Stimulated activated naive B cell treated with anti-CD40 and anti-IgM and Interleukin-4, amounts not matched to agents 10 μg/mL and 1 μg/mL and 100 μg/mL, for 72 hours (primary cell): ENCODE data around the gene GARS1.

Source experiments
- ATAC-seq, 2 donors: fragments of 150-1000 bp; cut with Tn5 transposase; replicated peaks; 2 replicates each; pipeline ENCODE4 v1.10.0; 2021; ENCODE audit warnings: moderate library complexity in 1 of 2
- DNase-seq: peaks from one replicate; pipeline ENCODE4 v3.0.0; 2021
- H3K27ac Mint-ChIP-seq: one replicate; pipeline ENCODE4 v1.8.0; 2022; ENCODE audit warnings: mild to moderate bottlenecking, mixed read lengths
- H3K27me3 Mint-ChIP-seq, 2 donors: one replicate each; pipeline ENCODE4 v1.8.0; 2022; ENCODE audit warnings: mixed read lengths in 2 of 2
- H3K36me3 Mint-ChIP-seq, 2 donors: one replicate each; pipeline ENCODE4 v1.8.0; 2022; ENCODE audit warnings: mixed read lengths in 2 of 2, mild to moderate bottlenecking in 1 of 2
- H3K4me1 Mint-ChIP-seq, 2 donors: one replicate each; pipeline ENCODE4 v1.8.0; 2022; ENCODE audit warnings: mixed read lengths in 2 of 2, mild to moderate bottlenecking in 1 of 2
- H3K4me3 Mint-ChIP-seq, 2 donors: one replicate each; pipeline ENCODE4 v1.8.0; 2022; ENCODE audit warnings: mild to moderate bottlenecking in 2 of 2, mixed read lengths in 2 of 2, moderate library complexity in 1 of 2
- H3K9me3 Mint-ChIP-seq, 2 donors: one replicate each; pipeline ENCODE4 v1.8.0; 2022; ENCODE audit warnings: mixed read lengths in 2 of 2, mild to moderate bottlenecking in 1 of 2

GARS1 gene

GRCh38 chr7:30662431-30662939, 67.8 kb downstream of the GARS1 start:
- no peak overlapping the region for H3K4me3 Mint-ChIP-seq
- H3K9me3 Mint-ChIP-seq, result no peaks in the 10 kb centered on the region
- H3K4me1 Mint-ChIP-seq, result no peaks in the 10 kb centered on the region
- peaks cover 0 to 4% of the 10 kb centered on the region in 2 donors for H3K36me3 Mint-ChIP-seq
- no peak overlapping the region for H3K27ac Mint-ChIP-seq
- ATAC-seq (no peak), DNase-seq (no peak)
- peaks cover 0 to 15% of the 10 kb centered on the region in 2 donors for H3K27me3 Mint-ChIP-seq

GRCh38 chr7:30663414-30663813, 68.7 kb downstream of the GARS1 start:
- Mint-ChIP-seq H3K27ac (no peak overlapping the region), H3K4me3 (no peak overlapping the region), H3K27me3 (peaks cover 0 to 15% of the 10 kb centered on the region in 2 donors), H3K4me1 (no peaks in the 10 kb centered on the region), H3K9me3 (no peaks in the 10 kb centered on the region), H3K36me3 (no peaks in the 10 kb centered on the region)
- ATAC-seq, result no peak
- DNase-seq, result no peak

- no peak overlapping the region for H3K27ac Mint-ChIP-seq
- no peaks in the 10 kb centered on the region for H3K9me3 Mint-ChIP-seq
- H3K4me3 Mint-ChIP-seq, result no peak overlapping the region
- H3K4me1 Mint-ChIP-seq, result no peaks in the 10 kb centered on the region
- DNase-seq (no peak), ATAC-seq (no peak)
- no peaks in the 10 kb centered on the region for H3K36me3 Mint-ChIP-seq
- peaks cover 0 to 15% of the 10 kb centered on the region in 2 donors for H3K27me3 Mint-ChIP-seq
Observed at GRCh38 chr7:30664184-30664885, 69.7 kb downstream of the GARS1 start.

GRCh38 chr7:30665043-30665442, 70.4 kb downstream of the GARS1 start:
- Mint-ChIP-seq H3K36me3 (no peaks in the 10 kb centered on the region), H3K27me3 (peaks cover 0 to 21% of the 10 kb centered on the region in 2 donors), H3K27ac (no peak overlapping the region), H3K4me1 (no peaks in the 10 kb centered on the region), H3K9me3 (no peaks in the 10 kb centered on the region), H3K4me3 (no peak overlapping the region)
- no peak for DNase-seq
- no peak for ATAC-seq

GRCh38 chr7:30665449-30665848, 70.8 kb downstream of the GARS1 start:
- Mint-ChIP-seq H3K9me3 (no peaks in the 10 kb centered on the region), H3K4me3 (no peak overlapping the region), H3K27ac (no peak overlapping the region), H3K27me3 (peaks cover 0 to 25% of the 10 kb centered on the region in 2 donors), H3K4me1 (no peaks in the 10 kb centered on the region), H3K36me3 (no peaks in the 10 kb centered on the region)
- no peak for DNase-seq
- ATAC-seq, result no peak

GRCh38 chr7:30667172-30667571, 72.5 kb downstream of the GARS1 start:
- ATAC-seq, result no peak
- Mint-ChIP-seq H3K27me3 (peaks cover 9 to 37% of the 10 kb centered on the region in 2 donors), H3K9me3 (no peaks in the 10 kb centered on the region), H3K27ac (no peak overlapping the region), H3K4me1 (no peaks in the 10 kb centered on the region), H3K36me3 (no peaks in the 10 kb centered on the region), H3K4me3 (no peak overlapping the region)
- DNase-seq, result no peak

GRCh38 chr7:30668102-30668501, 73.4 kb downstream of the GARS1 start:
- no peak overlapping the region for H3K27ac Mint-ChIP-seq
- no peak for DNase-seq
- peaks cover 9 to 44% of the 10 kb centered on the region in 2 donors for H3K27me3 Mint-ChIP-seq
- H3K4me3 Mint-ChIP-seq, result no peak overlapping the region
- no peaks in the 10 kb centered on the region for H3K36me3 Mint-ChIP-seq
- no peaks in the 10 kb centered on the region for H3K4me1 Mint-ChIP-seq
- no peak for ATAC-seq
- H3K9me3 Mint-ChIP-seq, result no peaks in the 10 kb centered on the region

GRCh38 chr7:30671793-30672465, 77.3 kb downstream of the GARS1 start:
- H3K36me3 Mint-ChIP-seq, result no peaks in the 10 kb centered on the region
- H3K27ac Mint-ChIP-seq, result no peak overlapping the region
- no peak for ATAC-seq
- H3K4me3 Mint-ChIP-seq, result no peak overlapping the region
- H3K4me1 Mint-ChIP-seq, result no peaks in the 10 kb centered on the region
- no peaks in the 10 kb centered on the region for H3K9me3 Mint-ChIP-seq
- no peak for DNase-seq
- peaks cover 30 to 46% of the 10 kb centered on the region in 2 donors for H3K27me3 Mint-ChIP-seq

GRCh38 chr7:30674420-30674819, 79.7 kb downstream of the GARS1 start:
- Mint-ChIP-seq H3K27me3 (peaks cover 43 to 64% of the 10 kb centered on the region in 2 donors), H3K4me1 (no peaks in the 10 kb centered on the region), H3K36me3 (no peaks in the 10 kb centered on the region), H3K4me3 (no peak overlapping the region), H3K27ac (no peak overlapping the region), H3K9me3 (no peaks in the 10 kb centered on the region)
- ATAC-seq (no peak), DNase-seq (no peak)

GRCh38 chr7:30674876-30675275, 80.2 kb downstream of the GARS1 start:
- no peaks in the 10 kb centered on the region for H3K9me3 Mint-ChIP-seq
- H3K27ac Mint-ChIP-seq, result no peak overlapping the region
- H3K4me1 Mint-ChIP-seq, result no peaks in the 10 kb centered on the region
- no peak for ATAC-seq
- no peak overlapping the region for H3K4me3 Mint-ChIP-seq
- DNase-seq, result no peak
- peaks cover 44 to 61% of the 10 kb centered on the region in 2 donors for H3K27me3 Mint-ChIP-seq
- H3K36me3 Mint-ChIP-seq, result no peaks in the 10 kb centered on the region

- peaks cover 0 to 1% of the 10 kb centered on the region in 2 donors for H3K36me3 Mint-ChIP-seq
- no peak overlapping the region for H3K27ac Mint-ChIP-seq
- H3K4me1 Mint-ChIP-seq, result peaks cover 9 to 20% of the 10 kb centered on the region in 2 donors
- no peak for ATAC-seq
- no peak for DNase-seq
- no peaks in the 10 kb centered on the region for H3K9me3 Mint-ChIP-seq
- H3K27me3 Mint-ChIP-seq, result peaks cover 61 to 66% of the 10 kb centered on the region in 2 donors
- no peak overlapping the region for H3K4me3 Mint-ChIP-seq
Observed at GRCh38 chr7:30678805-30679204, 84.1 kb downstream of the GARS1 start.

GRCh38 chr7:30679664-30680063, 85.0 kb downstream of the GARS1 start:
- H3K9me3 Mint-ChIP-seq, result no peaks in the 10 kb centered on the region
- ATAC-seq (no peak), DNase-seq (no peak)
- H3K27ac Mint-ChIP-seq, result no peak overlapping the region
- peaks cover 65 to 71% of the 10 kb centered on the region in 2 donors for H3K27me3 Mint-ChIP-seq
- peaks cover 9 to 20% of the 10 kb centered on the region in 2 donors for H3K4me1 Mint-ChIP-seq
- H3K36me3 Mint-ChIP-seq, result peaks cover 0 to 1% of the 10 kb centered on the region in 2 donors
- no peak overlapping the region for H3K4me3 Mint-ChIP-seq

GRCh38 chr7:30681331-30681797, 86.7 kb downstream of the GARS1 start:
- ATAC-seq, result no peak
- Mint-ChIP-seq H3K36me3 (peaks cover 0 to 1% of the 10 kb centered on the region in 2 donors), H3K27me3 (peaks cover 69 to 79% of the 10 kb centered on the region in 2 donors), H3K4me1 (peaks cover 9 to 20% of the 10 kb centered on the region in 2 donors), H3K27ac (no peak overlapping the region), H3K4me3 (peak overlapping the region; percentile 68 to 73), H3K9me3 (no peaks in the 10 kb centered on the region)
- no peak for DNase-seq

- H3K4me3 Mint-ChIP-seq, result peak overlapping the region; percentile 68 to 73
- peak; percentile 16 to 17 for ATAC-seq
Observed at GRCh38 chr7:30681815-30682211, 87.1 kb downstream of the GARS1 start.

More at GRCh38 chr7:30681815-30682211, 87.1 kb downstream of the GARS1 start:
- DNase-seq, result no peak
- Mint-ChIP-seq H3K27ac (no peak overlapping the region), H3K4me1 (peaks cover 9 to 20% of the 10 kb centered on the region in 2 donors), H3K9me3 (no peaks in the 10 kb centered on the region), H3K27me3 (peaks cover 64 to 75% of the 10 kb centered on the region in 2 donors), H3K36me3 (peaks cover 0 to 1% of the 10 kb centered on the region in 2 donors)
